Fibroblast of the aortic adventitia (primary cell): ENCODE results near the gene SRSF1. TPM values are rescaled to one million over a fixed set of nuclear protein-coding genes. Genes with fewer than 3 reads are reported as not detected.

Experiments
- DNase-seq: peaks from one replicate; pipeline ENCODE4 v3.0.0-alpha.2; 2010; ENCODE audit warnings: low read depth
- H3K4me3 ChIP-seq: 2 replicates; pipeline ENCODE4 v1.5.1; 2011; ENCODE audit warnings: low read depth, mild to moderate bottlenecking, control low read depth, low read length, moderate library complexity
- total RNA-seq: library from RNA; depleted of rRNA; stranded (reverse); fragments of >200 nt; gene quantifications from 2 replicates; pipeline ENCODE4 v1.2.3, GENCODE V29; 2012; ENCODE audit warnings: low replicate concordance
- TF ChIP-seq, protein P1 (sequence below): IDR thresholded peaks from 2 replicates; pipeline ENCODE4 v1.5.1; 2011; ENCODE audit warnings: mild to moderate bottlenecking, low read length, control low read depth, inconsistent platforms; ENCODE audit not compliant: insufficient read depth

SRSF1 gene
- 330 and 375 TPM in 2 replicates for total RNA-seq

DNA sequence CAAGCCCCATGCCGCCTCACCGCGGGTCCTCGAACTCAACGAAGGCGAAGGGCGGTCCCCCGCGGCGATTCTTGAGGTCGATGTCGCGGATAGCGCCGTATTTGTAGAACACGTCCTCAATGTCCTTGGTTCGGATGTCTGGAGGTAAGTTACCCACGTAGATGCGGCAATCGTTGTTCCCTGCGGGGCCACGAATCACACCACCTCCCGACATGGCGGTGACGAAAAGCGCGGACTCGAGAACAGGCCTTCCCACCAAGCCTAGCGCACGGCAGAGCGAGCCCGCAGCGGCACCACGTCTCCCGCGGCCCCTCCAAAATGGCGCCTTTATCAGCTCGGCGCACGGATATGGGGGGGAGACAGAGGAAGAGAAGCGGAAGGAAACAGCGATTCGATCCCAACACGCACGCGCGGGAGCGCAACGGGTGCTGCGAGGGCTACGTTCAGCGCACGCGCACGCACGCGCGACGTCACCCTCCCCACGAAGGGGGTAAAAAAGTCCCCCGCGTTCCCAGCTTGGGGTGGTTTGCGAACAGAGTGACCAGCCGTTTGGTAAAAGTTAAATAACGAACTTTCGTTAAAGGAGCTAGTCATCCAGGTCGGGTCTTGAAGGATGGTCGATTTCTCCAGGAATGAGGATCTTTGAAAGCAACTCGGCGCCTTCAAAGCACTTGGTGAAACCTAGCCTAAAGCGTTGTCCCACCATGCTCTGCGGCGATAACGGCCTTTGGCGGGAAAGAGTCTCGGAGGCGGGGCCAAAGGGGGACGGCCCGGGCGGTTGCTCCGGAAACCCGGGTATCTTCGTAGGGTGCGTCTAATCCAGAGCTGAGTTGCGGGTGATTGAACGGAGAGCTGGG lies at the start of gene SRSF1:
SRSF1 (minus strand) TSS at position 323 of the 857 bp plus-strand sequence; CDS start at position 214, 109 bp downstream.
- DNase-seq = peak; percentile 98
- TF ChIP-seq, protein P1, sequence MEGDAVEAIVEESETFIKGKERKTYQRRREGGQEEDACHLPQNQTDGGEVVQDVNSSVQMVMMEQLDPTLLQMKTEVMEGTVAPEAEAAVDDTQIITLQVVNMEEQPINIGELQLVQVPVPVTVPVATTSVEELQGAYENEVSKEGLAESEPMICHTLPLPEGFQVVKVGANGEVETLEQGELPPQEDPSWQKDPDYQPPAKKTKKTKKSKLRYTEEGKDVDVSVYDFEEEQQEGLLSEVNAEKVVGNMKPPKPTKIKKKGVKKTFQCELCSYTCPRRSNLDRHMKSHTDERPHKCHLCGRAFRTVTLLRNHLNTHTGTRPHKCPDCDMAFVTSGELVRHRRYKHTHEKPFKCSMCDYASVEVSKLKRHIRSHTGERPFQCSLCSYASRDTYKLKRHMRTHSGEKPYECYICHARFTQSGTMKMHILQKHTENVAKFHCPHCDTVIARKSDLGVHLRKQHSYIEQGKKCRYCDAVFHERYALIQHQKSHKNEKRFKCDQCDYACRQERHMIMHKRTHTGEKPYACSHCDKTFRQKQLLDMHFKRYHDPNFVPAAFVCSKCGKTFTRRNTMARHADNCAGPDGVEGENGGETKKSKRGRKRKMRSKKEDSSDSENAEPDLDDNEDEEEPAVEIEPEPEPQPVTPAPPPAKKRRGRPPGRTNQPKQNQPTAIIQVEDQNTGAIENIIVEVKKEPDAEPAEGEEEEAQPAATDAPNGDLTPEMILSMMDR = no peak
- peak within 1 kb of the TSS; percentile 97 for H3K4me3 ChIP-seq

- no peak for DNase-seq
- no peak overlapping the region for H3K4me3 ChIP-seq
- TF ChIP-seq, protein P1 = no peak
These were observed 49.4 kb upstream of the SRSF1 start for GRCh38 chr17:58056476-58056875.

DNA sequence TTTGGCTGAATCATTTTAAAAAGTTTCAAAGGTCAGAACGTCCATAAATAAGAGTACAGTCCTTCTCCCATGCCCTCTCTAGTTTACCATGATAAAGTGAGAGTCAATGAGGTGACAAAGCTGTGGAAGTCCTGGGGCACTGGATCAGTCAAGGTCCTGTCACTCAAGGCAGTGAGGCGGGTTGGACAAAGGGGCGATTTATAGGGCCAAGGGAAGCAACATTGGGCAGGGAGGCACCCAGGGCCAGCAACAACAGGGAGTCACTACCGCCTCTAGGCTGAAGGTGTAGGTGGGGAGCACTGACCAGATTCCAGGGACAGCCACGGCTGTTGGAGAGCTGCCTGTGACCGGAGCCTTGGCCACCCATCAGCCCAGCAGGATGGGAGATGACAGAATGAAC lies 47.6 kb upstream of the SRSF1 start:
- H3K4me3 ChIP-seq = no peak overlapping the region
- no peak for DNase-seq
- TF ChIP-seq, protein P1 = no peak

- H3K4me3 ChIP-seq = no peak overlapping the region
- DNase-seq = no peak
- TF ChIP-seq, protein P1 = no peak
These were observed 46.1 kb upstream of the SRSF1 start for GRCh38 chr17:58052945-58053715.

DNA sequence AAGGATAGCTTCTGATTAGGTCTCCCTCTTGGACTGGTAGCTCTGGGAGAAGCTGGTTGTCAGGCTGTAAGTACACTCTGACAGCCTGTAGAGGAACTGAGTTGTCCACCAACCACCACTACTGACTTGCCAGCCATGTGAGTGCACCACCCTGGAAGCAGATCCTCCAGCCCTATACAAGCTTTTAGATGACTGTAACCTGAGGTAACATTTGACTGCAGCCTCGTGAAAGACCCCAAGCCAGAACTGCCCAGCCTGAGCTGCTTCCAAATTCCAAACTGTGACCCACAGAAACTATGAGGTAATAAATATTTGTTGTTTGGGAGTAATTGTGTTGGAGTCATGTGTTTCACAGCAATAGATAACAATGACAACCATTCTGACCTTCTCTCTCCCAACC lies 45.4 kb upstream of the SRSF1 start:
- H3K4me3 ChIP-seq = no peak overlapping the region
- no peak for DNase-seq
- TF ChIP-seq, protein P1 = no peak

DNA sequence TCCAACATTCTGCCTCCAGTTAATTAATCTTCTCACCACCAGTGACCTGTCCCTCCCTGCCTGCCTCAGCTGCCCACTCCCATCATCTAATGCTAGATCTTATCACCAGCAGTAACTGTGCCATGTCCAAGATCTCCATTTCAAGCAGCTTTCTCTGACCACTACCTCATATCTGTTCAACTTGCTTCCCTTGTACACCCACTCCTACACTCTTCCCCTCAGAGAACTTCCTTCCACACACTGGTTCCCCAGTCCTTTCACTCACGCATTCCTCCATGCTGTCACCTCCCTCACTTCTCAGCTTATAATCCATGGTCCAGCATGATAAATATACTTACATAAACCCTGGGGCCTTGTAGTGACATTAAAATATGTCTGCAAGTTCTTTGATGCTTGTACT lies 44.4 kb upstream of the SRSF1 start:
- TF ChIP-seq, protein P1 = no peak
- DNase-seq = no peak
- H3K4me3 ChIP-seq = no peak overlapping the region
